ENCODE measurements around the gene PLET1. TPM values are rescaled to one million over a fixed set of nuclear protein-coding genes. Genes with fewer than 3 reads are reported as not detected.

The PLET1 gene
- total and polyA plus RNA-seq, 2 of the 8 experiments (the other 6 are each of a cell fraction or from before 2014, with no cell fraction given), result not detected

DNA sequence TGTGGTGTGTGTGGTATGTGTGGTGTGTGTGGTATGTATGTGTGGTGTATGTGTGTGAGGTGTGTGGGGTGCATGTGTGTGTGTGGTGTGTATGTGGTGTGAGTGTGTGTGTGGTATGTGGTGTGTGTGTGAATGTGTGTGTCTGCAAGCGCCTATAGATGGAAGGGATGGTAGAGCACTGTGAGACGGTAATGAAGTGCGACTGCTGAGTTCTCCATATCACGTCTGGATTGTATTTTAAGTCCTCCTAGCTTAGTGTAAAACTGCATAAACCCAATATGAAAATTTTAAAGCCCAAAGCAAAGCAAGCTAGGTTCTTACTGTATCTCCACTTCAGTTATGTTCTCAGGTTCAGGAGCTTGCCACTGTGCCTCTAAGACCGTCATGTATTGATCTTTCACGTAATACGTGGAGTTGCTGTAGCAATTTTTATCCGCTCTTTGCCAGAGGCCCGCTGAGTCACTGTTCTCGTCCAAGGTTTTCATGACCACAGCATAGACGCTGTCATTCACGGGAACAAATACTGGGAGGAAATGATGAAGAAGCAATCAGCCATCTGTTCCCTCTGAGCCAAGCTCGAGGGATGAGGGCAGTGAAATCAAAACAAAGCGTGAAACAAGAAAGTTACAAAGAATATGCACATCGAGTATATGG is 5.5 kb downstream of the PLET1 start:
- Histone ChIP-seq H4K5ac (ENCODE audit: insufficient read length, low read depth, low read length) (no peak overlapping the region), H2BK12ac (ENCODE audit: low read depth, low read length) (no peak overlapping the region), H4K91ac (replicated peaks; ENCODE audit: insufficient read length, low read length) (no peak overlapping the region), H3K79me1 (ENCODE audit: low read depth, low read length) (no peaks in the 10 kb centered on the region), H3K36me3 (ENCODE audit: control insufficient read depth in 2 of 4, insufficient read depth in 4 of 4, low read length in 3 of 4) (no peaks in the 10 kb centered on the region), H3K79me2 (ENCODE audit: control insufficient read depth in 1 of 2, insufficient read depth in 2 of 2, low read length in 2 of 2) (no peaks in the 10 kb centered on the region), H3K4me1 (replicated peaks in 1 of 4; ENCODE audit: control insufficient read depth in 3 of 4, insufficient read depth in 4 of 4, low read length in 3 of 4) (no peaks in the 10 kb centered on the region), H2BK20ac (ENCODE audit: low read length) (no peak overlapping the region), H3K56ac (replicated peaks; ENCODE audit: insufficient read length, low read depth, low read length) (peak overlapping the region; percentile 100), H2AFZ (ENCODE audit: low read length) (no peak overlapping the region), H2BK5ac (ENCODE audit: low read depth, low read length) (0 out of 2 replicates have a peak overlapping the region, but pooled peaks have one; percentile 14), H2BK120ac (replicated peaks; ENCODE audit: low read depth, low read length) (no peak overlapping the region), H3K23ac (ENCODE audit: insufficient read length) (no peak overlapping the region), H4K8ac (ENCODE audit: extremely low read depth, insufficient read depth, low read length) (no peak overlapping the region), H3K9ac (replicated peaks in 1 of 4; ENCODE audit: extremely low read depth in 1 of 4, low read depth in 3 of 4, low read length in 3 of 4) (no peak overlapping the region), H3K4ac (replicated peaks; ENCODE audit: insufficient read length, low read depth, low read length) (no peak overlapping the region), H3K27ac (ENCODE audit: low read depth, low read length) (no peak overlapping the region), H3K18ac (ENCODE audit: extremely low read depth, low read length) (no peak overlapping the region), H2AK5ac (ENCODE audit: low read depth, low read length) (no peak overlapping the region), H3K9me3 (ENCODE audit: insufficient read depth in 2 of 2, low read depth in 1 of 2, low read length in 1 of 2) (no peaks in the 10 kb centered on the region), H3K4me2 (ENCODE audit: insufficient read depth in 1 of 2, low read depth in 2 of 2, low read length in 2 of 2) (no peak overlapping the region), H3K14ac (ENCODE audit: insufficient read length) (no peak overlapping the region), H3K27me3 (replicated peaks in 1 of 4; ENCODE audit: control insufficient read depth in 3 of 4, extremely low read depth in 1 of 4, insufficient read depth in 3 of 4, low read length in 3 of 4) (no peaks in the 10 kb centered on the region; a peak in 1 of 7 replicates), H3K23me2 (ENCODE audit: low read depth, low read length) (peaks cover 11% of the 10 kb centered on the region; the same call in 1 of the 2 replicates), H4K20me1 (replicated peaks in 1 of 2; ENCODE audit: control insufficient read depth in 1 of 2, insufficient read depth in 2 of 2, low read length in 2 of 2) (peaks cover 0 to 9% of the 10 kb centered on the region in 2 experiments), H2BK15ac (ENCODE audit: low read length) (no peak overlapping the region), H3K4me3 (ENCODE audit: extremely low read depth in 1 of 4, insufficient read depth in 2 of 4, low read depth in 3 of 4, low read length in 4 of 4) (no peak overlapping the region)
- DNase-seq (ENCODE audit: low read depth in 1 of 2, low spot score in 2 of 2) (no peak), FAIRE-seq (no peak)
- CTCF ChIA-PET (ENCODE audit: partially characterized antibody), result interaction anchor here (0.6 to 1.0 kb wide), 3 partner anchors 8 to 1184 kb away, joined by 3 to 4 read pairs (median 3); no protein-coding TSS in a partner anchor
- WGBS, 2 experiments (ENCODE audit: extremely low coverage in 1 of 2, insufficient coverage in 1 of 2, insufficient read length in 1 of 2, insufficient replicate concordance in 2 of 2, low coverage in 1 of 2, low lambda C conversion rate in 2 of 2, missing lambda C conversion rate in 1 of 2), result 91% methylated on average over 15 of the region's 15 CpGs; no CpG with 5 or more reads in 1 of the 2 experiments
- POLR2A ChIA-PET (ENCODE audit: partially characterized antibody), result no interaction called here
- no peak for TF ChIP-seq KDM4A (IDR thresholded peaks at IDR 0.05; ENCODE audit: low read depth, low read length, severe bottlenecking)
- no peak for TF ChIP-seq EZH2 (IDR thresholded peaks at IDR 0.05; ENCODE audit: low read depth, low read length, severe bottlenecking)
- TF ChIP-seq SIN3A (conservative IDR thresholded peaks at IDR 0.05 in 1 of 2, IDR thresholded peaks at IDR 0.05 in 1 of 2; ENCODE audit: low read depth in 1 of 2, low read length in 2 of 2), result no peak
- TF ChIP-seq PHF8 (conservative IDR thresholded peaks at IDR 0.05; ENCODE audit: low read depth, low read length), result no peak
